Stimulated activated CD8-positive, alpha-beta memory T cell treated with anti-CD3 and anti-CD28 coated beads, Interleukin-7, amount 100 ng/mL, for 1 hour (primary cell): ENCODE measurements around the gene PXDC1.

Source experiments
- DNase-seq, 2 donors: peaks; one replicate each; pipeline ENCODE4 v3.0.0-alpha.2; 2020; ENCODE audit warnings: low read depth in 2 of 2

Gene PXDC1

GRCh38 chr6:3747100-3747737 lies 4.3 kb downstream of the PXDC1 start:
- no peak for DNase-seq

GRCh38 chr6:3746696-3747095 lies 4.8 kb downstream of the PXDC1 start:
- no peak for DNase-seq

GRCh38 chr6:3746119-3746691 lies 5.3 kb downstream of the PXDC1 start:
- no peak for DNase-seq

GRCh38 chr6:3745566-3746118 lies 5.9 kb downstream of the PXDC1 start:
- DNase-seq, result no peak

- DNase-seq, result no peak
Measured at GRCh38 chr6:3744901-3745470, 6.5 kb downstream of the PXDC1 start.

GRCh38 chr6:3744211-3744900 lies 7.2 kb downstream of the PXDC1 start:
- DNase-seq, result no peak

- DNase-seq, result no peak
Measured at GRCh38 chr6:3743541-3743940, 8.0 kb downstream of the PXDC1 start.

GRCh38 chr6:3742426-3743344 lies 8.8 kb downstream of the PXDC1 start:
- peak; percentile 85 to 90 for DNase-seq

GRCh38 chr6:3742076-3742425 lies 9.5 kb downstream of the PXDC1 start:
- no peak for DNase-seq

GRCh38 chr6:3741477-3741871 lies 10.0 kb downstream of the PXDC1 start:
- DNase-seq, result no peak

- no peak for DNase-seq
Measured at GRCh38 chr6:3740551-3741476, 10.7 kb downstream of the PXDC1 start.

GRCh38 chr6:3739311-3739897 lies 12.1 kb downstream of the PXDC1 start:
- no peak for DNase-seq

- no peak for DNase-seq
Measured at GRCh38 chr6:3738381-3739131, 13.0 kb downstream of the PXDC1 start.

GRCh38 chr6:3737831-3738210 lies 13.7 kb downstream of the PXDC1 start:
- no peak for DNase-seq

- no peak for DNase-seq
Measured at GRCh38 chr6:3737149-3737830, 14.2 kb downstream of the PXDC1 start.

GRCh38 chr6:3735029-3735605 lies 16.4 kb downstream of the PXDC1 start:
- DNase-seq, result no peak

- DNase-seq, result no peak
Measured at GRCh38 chr6:3734023-3734422, 17.5 kb downstream of the PXDC1 start.

GRCh38 chr6:3733321-3733925 lies 18.1 kb downstream of the PXDC1 start:
- DNase-seq, result no peak
